H9 (cell line): ENCODE results near the gene DNER. TPM values are rescaled to one million over a fixed set of nuclear protein-coding genes. Genes with fewer than 3 reads are reported as not detected.

Experiments
- DNase-seq: peaks from one replicate; pipeline ENCODE4 v3.0.0-alpha.2; 2017
- H2AFZ ChIP-seq: one replicate; pipeline ENCODE4 v1.6.1; 2013; ENCODE audit warnings: mild to moderate bottlenecking, low read length, control low read depth, moderate library complexity
- H2AK5ac ChIP-seq: 2 replicates; pipeline ENCODE4 v1.6.1; 2013; ENCODE audit warnings: low read length, control low read depth, mixed read lengths; ENCODE audit not compliant: insufficient read length
- H2BK120ac ChIP-seq: one replicate; pipeline ENCODE4 v1.6.1; 2013; ENCODE audit warnings: low read depth, mild to moderate bottlenecking, low read length, control low read depth, inconsistent platforms; ENCODE audit not compliant: poor library complexity, severe bottlenecking
- H2BK12ac ChIP-seq: 2 replicates; pipeline ENCODE4 v1.6.1; 2013; ENCODE audit warnings: low read length, control low read depth, mixed read lengths, low read depth; ENCODE audit not compliant: insufficient read length
- H2BK15ac ChIP-seq: 2 replicates; pipeline ENCODE4 v1.6.1; 2013; ENCODE audit warnings: low read depth, low read length, control low read depth
- H2BK20ac ChIP-seq: one replicate; pipeline ENCODE4 v1.6.1; 2013; ENCODE audit warnings: low read depth, mild to moderate bottlenecking, low read length, control low read depth, inconsistent platforms; ENCODE audit not compliant: poor library complexity, severe bottlenecking
- H2BK5ac ChIP-seq: 2 replicates; pipeline ENCODE4 v1.6.1; 2013; ENCODE audit warnings: low read length, control low read depth, mixed read lengths; ENCODE audit not compliant: insufficient read length
- H3K14ac ChIP-seq: 2 replicates; pipeline ENCODE4 v1.6.1; 2013; ENCODE audit warnings: low read length, control low read depth; ENCODE audit not compliant: insufficient read depth
- H3K18ac ChIP-seq: 2 replicates; pipeline ENCODE4 v1.6.1; 2013; ENCODE audit warnings: low read depth, mild to moderate bottlenecking, mixed read lengths, low read length, control low read depth; ENCODE audit not compliant: insufficient read length
- H3K23ac ChIP-seq: 2 replicates; pipeline ENCODE4 v1.6.1; 2013; ENCODE audit warnings: low read length, control low read depth, mixed read lengths, low read depth; ENCODE audit not compliant: insufficient read length
- H3K23me2 ChIP-seq: 2 replicates; pipeline ENCODE4 v1.6.1; 2013; ENCODE audit warnings: low read depth, mild to moderate bottlenecking, mixed read lengths, low read length, control low read depth; ENCODE audit not compliant: insufficient read length, poor library complexity, severe bottlenecking
- H3K27ac ChIP-seq: 2 replicates; pipeline ENCODE4 v1.5.1; 2013; ENCODE audit warnings: low read length, control low read depth, mixed read lengths, low read depth; ENCODE audit not compliant: insufficient read length
- H3K27me3 ChIP-seq: 2 replicates; pipeline ENCODE4 v1.6.1; 2013; ENCODE audit warnings: low read length, control low read depth, inconsistent platforms; ENCODE audit not compliant: insufficient read depth
- H3K4ac ChIP-seq: 2 replicates; pipeline ENCODE4 v1.6.1; 2013; ENCODE audit warnings: low read depth, mild to moderate bottlenecking, control low read depth, inconsistent platforms, low read length, moderate library complexity
- H3K4me1 ChIP-seq: 2 replicates; pipeline ENCODE4 v1.6.1; 2013; ENCODE audit warnings: low read length, control low read depth, inconsistent platforms; ENCODE audit not compliant: insufficient read depth
- H3K4me2 ChIP-seq: 2 replicates; pipeline ENCODE4 v1.6.1; 2013; ENCODE audit warnings: low read length, control low read depth, mixed read lengths; ENCODE audit not compliant: insufficient read length, insufficient read depth
- H3K56ac ChIP-seq: 2 replicates; pipeline ENCODE4 v1.6.1; 2013; ENCODE audit warnings: low read depth, mild to moderate bottlenecking, mixed read lengths, low read length, control low read depth; ENCODE audit not compliant: insufficient read length
- H3K79me1 ChIP-seq: 2 replicates; pipeline ENCODE4 v1.6.1; 2013; ENCODE audit warnings: low read depth, mild to moderate bottlenecking, moderate library complexity, low read length, control low read depth, inconsistent platforms; ENCODE audit not compliant: insufficient read depth, poor library complexity, severe bottlenecking
- H3K79me2 ChIP-seq: 2 replicates; pipeline ENCODE4 v1.6.1; 2013; ENCODE audit warnings: low read length, control low read depth, inconsistent platforms; ENCODE audit not compliant: insufficient read depth
- H3K9ac ChIP-seq: 2 replicates; pipeline ENCODE4 v1.6.1; 2013; ENCODE audit warnings: low read length, control low read depth, mixed read lengths; ENCODE audit not compliant: insufficient read length; ENCODE audit errors: extremely low read depth
- H3K9me3 ChIP-seq: one replicate; pipeline ENCODE4 v1.6.1; 2013; ENCODE audit warnings: low read depth, low read length, inconsistent platforms; ENCODE audit not compliant: control insufficient read depth
- H3T11ph ChIP-seq: one replicate; pipeline ENCODE4 v1.6.1; 2013; ENCODE audit warnings: mild to moderate bottlenecking, low read length, control low read depth, inconsistent platforms
- H4K20me1 ChIP-seq: one replicate; pipeline ENCODE4 v1.6.1; 2013; ENCODE audit not compliant: control insufficient read depth, insufficient read length, insufficient read depth
- H4K5ac ChIP-seq: 2 replicates; pipeline ENCODE4 v1.6.1; 2013; ENCODE audit warnings: low read depth, mild to moderate bottlenecking, mixed read lengths, low read length, control low read depth; ENCODE audit not compliant: insufficient read length
- H4K8ac ChIP-seq: replicated peaks from 2 replicates; pipeline ENCODE4 v1.6.1; 2013; ENCODE audit warnings: low read length, control low read depth, mixed read lengths, low read depth; ENCODE audit not compliant: insufficient read length
- H4K91ac ChIP-seq: 2 replicates; pipeline ENCODE4 v1.6.1; 2013; ENCODE audit warnings: low read depth, mild to moderate bottlenecking, moderate library complexity, mixed read lengths, low read length, control low read depth; ENCODE audit not compliant: insufficient read length
- H3K27ac Mint-ChIP-seq, 3 experiments: 2 replicates in 2 of 3; 3 replicates in 1 of 3; pipeline ENCODE4 v1.8.0; 2020 to 2021; ENCODE audit warnings: mixed read lengths in 3 of 3, mild to moderate bottlenecking in 1 of 3, moderate library complexity in 1 of 3
- H3K27me3 Mint-ChIP-seq: 2 replicates; pipeline ENCODE4 v1.8.0; 2021; ENCODE audit warnings: low read depth, mild to moderate bottlenecking, moderate library complexity, mixed read lengths
- H3K36me3 Mint-ChIP-seq, 3 experiments: 2 replicates in 2 of 3; 3 replicates in 1 of 3; pipeline ENCODE4 v1.8.0; 2020 to 2021; ENCODE audit warnings: low read depth in 3 of 3, mixed read lengths in 3 of 3; ENCODE audit not compliant: insufficient read depth in 1 of 3
- H3K4me1 Mint-ChIP-seq, 2 experiments: 2 replicates each; pipeline ENCODE4 v1.8.0; 2020; ENCODE audit warnings: mixed read lengths in 2 of 2
- H3K4me3 Mint-ChIP-seq, 2 experiments: 2 replicates in 1 of 2; 3 replicates in 1 of 2; pipeline ENCODE4 v1.8.0; 2020 to 2021; ENCODE audit warnings: mild to moderate bottlenecking in 2 of 2, mixed read lengths in 2 of 2, moderate library complexity in 1 of 2
- H3K9me3 Mint-ChIP-seq, 2 experiments: 2 replicates in 1 of 2; 3 replicates in 1 of 2; pipeline ENCODE4 v1.8.0; 2020; ENCODE audit warnings: mild to moderate bottlenecking in 2 of 2, mixed read lengths in 2 of 2, moderate library complexity in 1 of 2
- WGBS: extraction: QIAGEN DNeasy Blood & Tissue Kit; methylation state at CpG from one replicate; pipeline ENCODE4 v1.1.7; 2013; ENCODE audit warnings: missing lambda C conversion rate, low lambda C conversion rate, mixed read lengths; ENCODE audit not compliant: insufficient read length; ENCODE audit errors: extremely low coverage; 5-methylcytosine and 5-hydroxymethylcytosine counted together
- total RNA-seq: library from RNA; stranded (reverse); gene quantifications from 2 replicates; pipeline ENCODE4 v1.2.1, GENCODE V29; 2021
- TF ChIP-seq, protein P1 (sequence below): fragments of 200-600 bp; sonication (generic); conservative IDR thresholded peaks from 3 replicates; pipeline ENCODE4 v1.8.0; 2021; ENCODE audit warnings: antibody characterized with exemption, mild to moderate bottlenecking

Gene DNER
- total RNA-seq, 1 experiment from 2014 or later = 1.0 TPM

DNA sequence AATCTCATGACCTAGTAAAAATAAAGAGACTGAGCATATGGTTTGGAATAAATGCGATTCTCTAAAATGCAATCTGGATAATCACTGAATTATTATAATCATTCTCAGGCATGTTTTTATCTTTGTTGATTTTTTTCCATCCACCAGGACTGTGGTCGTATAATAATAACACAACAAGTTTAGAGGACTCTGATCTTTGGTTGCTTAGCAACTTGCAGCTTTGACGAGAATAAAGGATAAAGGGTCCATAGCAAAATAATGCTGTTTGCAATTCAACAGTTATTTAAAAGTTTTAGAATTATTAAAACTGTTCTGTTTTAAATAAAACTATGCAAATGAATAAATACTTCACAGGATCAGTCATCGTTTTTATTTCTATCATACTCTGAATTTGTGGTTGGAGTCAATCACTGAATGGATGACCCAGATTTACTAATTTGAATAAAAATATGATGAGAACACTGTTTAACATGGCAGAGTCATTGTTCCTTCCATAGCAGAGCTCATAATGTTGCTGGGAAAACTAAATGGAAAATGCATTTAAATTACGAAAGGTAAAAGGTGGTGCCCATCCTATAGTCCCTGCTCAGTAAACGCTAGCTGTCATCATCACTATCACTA lies 29.3 kb downstream of the DNER start:
- Mint-ChIP-seq H3K27ac (no peak overlapping the region), H3K4me3 (no peak overlapping the region), H3K9me3 (peaks cover 0 to 3% of the 10 kb centered on the region in 2 experiments; a peak in 1 of 5 replicates), H3K27me3 (no peaks in the 10 kb centered on the region), H3K36me3 (no peaks in the 10 kb centered on the region; a peak in 1 of 7 replicates), H3K4me1 (no peaks in the 10 kb centered on the region)
- TF ChIP-seq, protein P1, sequence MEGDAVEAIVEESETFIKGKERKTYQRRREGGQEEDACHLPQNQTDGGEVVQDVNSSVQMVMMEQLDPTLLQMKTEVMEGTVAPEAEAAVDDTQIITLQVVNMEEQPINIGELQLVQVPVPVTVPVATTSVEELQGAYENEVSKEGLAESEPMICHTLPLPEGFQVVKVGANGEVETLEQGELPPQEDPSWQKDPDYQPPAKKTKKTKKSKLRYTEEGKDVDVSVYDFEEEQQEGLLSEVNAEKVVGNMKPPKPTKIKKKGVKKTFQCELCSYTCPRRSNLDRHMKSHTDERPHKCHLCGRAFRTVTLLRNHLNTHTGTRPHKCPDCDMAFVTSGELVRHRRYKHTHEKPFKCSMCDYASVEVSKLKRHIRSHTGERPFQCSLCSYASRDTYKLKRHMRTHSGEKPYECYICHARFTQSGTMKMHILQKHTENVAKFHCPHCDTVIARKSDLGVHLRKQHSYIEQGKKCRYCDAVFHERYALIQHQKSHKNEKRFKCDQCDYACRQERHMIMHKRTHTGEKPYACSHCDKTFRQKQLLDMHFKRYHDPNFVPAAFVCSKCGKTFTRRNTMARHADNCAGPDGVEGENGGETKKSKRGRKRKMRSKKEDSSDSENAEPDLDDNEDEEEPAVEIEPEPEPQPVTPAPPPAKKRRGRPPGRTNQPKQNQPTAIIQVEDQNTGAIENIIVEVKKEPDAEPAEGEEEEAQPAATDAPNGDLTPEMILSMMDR = no peak
- Histone ChIP-seq H3K14ac (no peak overlapping the region), H2BK20ac (no peak overlapping the region), H3K79me2 (no peaks in the 10 kb centered on the region), H4K5ac (no peak overlapping the region), H3K79me1 (no peaks in the 10 kb centered on the region), H3T11ph (no peak overlapping the region), H2BK12ac (no peak overlapping the region), H3K4ac (no peak overlapping the region), H4K91ac (no peak overlapping the region), H3K27me3 (no peaks in the 10 kb centered on the region), H3K4me1 (no peaks in the 10 kb centered on the region), H3K18ac (no peak overlapping the region), H3K27ac (no peak overlapping the region), H2BK5ac (no peak overlapping the region), H3K4me2 (no peak overlapping the region), H3K9me3 (no peaks in the 10 kb centered on the region), H2AFZ (no peak overlapping the region), H2BK120ac (no peak overlapping the region), H2AK5ac (no peak overlapping the region), H3K23ac (no peak overlapping the region), H3K56ac (no peak overlapping the region), H2BK15ac (no peak overlapping the region), H3K9ac (no peak overlapping the region), H3K23me2 (no peaks in the 10 kb centered on the region), H4K8ac (no peak overlapping the region), H4K20me1 (no peaks in the 10 kb centered on the region)
- no peak for DNase-seq
- no CpG with 5 or more reads among the region's 6 CpGs for WGBS
